HCT116 (cell line): Measurements from ENCODE around the gene ACTN4. TPM values are rescaled to one million over a fixed set of nuclear protein-coding genes. Genes with fewer than 3 reads are reported as not detected.

ENCODE experiments used
- ATAC-seq: fragments of 200-7000 bp; cut with Tn5 transposase; 2 replicates; pipeline ENCODE4 v1.9.1; 2020; ENCODE audit warnings: mild to moderate bottlenecking, moderate library complexity
- BruUV-seq: library from RNA; stranded (reverse); fragments of 400-500 nt; replicated peaks from 2 replicates; lab custom pipeline; 2021; lab: Mats Ljungman, UMichigan
- CTCF ChIA-PET: fragments of 300-600 bp; sonication (Branson Sonifier 250); formaldehyde crosslinking; loops from one replicate; lab custom pipeline; 2021; ENCODE audit warnings: antibody characterized with exemption; lab: Charles Lee
- POLR2A ChIA-PET: fragments of 300-600, 350-600 bp; sonication (Branson Sonifier 250); formaldehyde crosslinking; loops from one replicate; lab custom pipeline; 2021; ENCODE audit warnings: antibody characterized with exemption; lab: Charles Lee
- RAD21 ChIA-PET, 2 experiments: fragments of 300-600 bp; sonication (Branson Sonifier 250); formaldehyde crosslinking; loops; one replicate each; lab custom pipeline; 2023; ENCODE audit warnings: low total read pairs in 2 of 2; ENCODE audit not compliant: uncharacterized antibody in 2 of 2, unreplicated experiment in 2 of 2, low non-redundant PET in 1 of 2; lab: Charles Lee
- DNase-seq: peaks from one replicate; pipeline ENCODE4 v3.0.0-alpha.2; 2010; ENCODE audit warnings: low read depth, low spot score
- H2AFZ ChIP-seq: fragments of 200-600 bp; shearing (Covaris generic), sonication (generic); 2 replicates; pipeline ENCODE4 v1.6.1; 2017; ENCODE audit warnings: low read depth, mixed run types, mixed read lengths, antibody characterized with exemption, low read length; ENCODE audit not compliant: poor library complexity, severe bottlenecking
- H3K27ac ChIP-seq: 2 replicates; pipeline ENCODE4 v1.5.1; 2012; ENCODE audit warnings: low read depth, low read length
- H3K27me3 ChIP-seq: fragments of 200-600 bp; sonication (generic); 2 replicates; pipeline ENCODE4 v1.6.1; 2016; ENCODE audit warnings: mixed run types, low read length, mixed read lengths; ENCODE audit not compliant: insufficient read depth
- H3K36me3 ChIP-seq, 2 experiments: fragments of 200-500 bp in 1 of 2; fragments of 200-600 bp in 1 of 2; sonication (Bioruptor generic) in 1 of 2; sonication (generic) in 1 of 2; 2 replicates each; pipeline versions ENCODE4 v1.5.1 to v1.6.1; 2014 to 2016; ENCODE audit warnings: low read length in 2 of 2, inconsistent platforms in 1 of 2, mixed read lengths in 1 of 2, mixed run types in 1 of 2; ENCODE audit not compliant: insufficient read depth in 2 of 2, control insufficient read depth in 1 of 2
- H3K4me1 ChIP-seq, 2 experiments: fragments of 200-600 bp in 1 of 2; sonication (generic) in 1 of 2; 2 replicates each; pipeline versions ENCODE4 v1.5.1 to v1.6.1; 2012 to 2017; ENCODE audit warnings: low read length in 2 of 2, inconsistent platforms in 1 of 2, mild to moderate bottlenecking in 1 of 2, mixed read lengths in 1 of 2, mixed run types in 1 of 2, moderate library complexity in 1 of 2; ENCODE audit not compliant: insufficient read depth in 2 of 2, control insufficient read depth in 1 of 2
- H3K4me2 ChIP-seq: fragments of 200-600 bp; sonication (generic); 2 replicates; pipeline ENCODE4 v1.6.1; 2017; ENCODE audit warnings: mixed run types, low read length, mixed read lengths
- H3K4me3 ChIP-seq, 2 experiments: fragments of 200-600 bp in 1 of 2; sonication (generic) in 1 of 2; replicated peaks in 1 of 2; 2 replicates each; pipeline ENCODE4 v1.5.1; 2011 to 2016; ENCODE audit warnings: low read length in 2 of 2, control low read depth in 1 of 2, low read depth in 1 of 2, mild to moderate bottlenecking in 1 of 2, mixed read lengths in 1 of 2, mixed run types in 1 of 2
- H3K79me2 ChIP-seq: fragments of 200-600 bp; sonication (generic); 2 replicates; pipeline ENCODE4 v1.6.1; 2017; ENCODE audit warnings: mild to moderate bottlenecking, mixed run types, low read length, moderate library complexity, mixed read lengths; ENCODE audit not compliant: insufficient read depth
- H3K9ac ChIP-seq: fragments of 200-600 bp; sonication (generic); 2 replicates; pipeline ENCODE4 v1.6.1; 2016; ENCODE audit warnings: low read length, mixed read lengths
- H3K9me2 ChIP-seq: fragments of 200-600 bp; sonication (generic), shearing (Covaris generic); 2 replicates; pipeline ENCODE4 v1.6.1; 2017; ENCODE audit warnings: mixed run types, mild to moderate bottlenecking, moderate library complexity; ENCODE audit not compliant: insufficient read depth
- H3K9me3 ChIP-seq, 2 experiments: fragments of 200-500 bp in 1 of 2; fragments of 200-600 bp in 1 of 2; sonication (Bioruptor generic) in 1 of 2; sonication (generic) in 1 of 2; 2 replicates each; pipeline ENCODE4 v1.6.1; 2014 to 2017; ENCODE audit warnings: low read length in 2 of 2, mixed read lengths in 2 of 2, inconsistent platforms in 1 of 2, low read depth in 1 of 2, mild to moderate bottlenecking in 1 of 2, mixed run types in 1 of 2, moderate library complexity in 1 of 2; ENCODE audit not compliant: control insufficient read depth in 1 of 2, insufficient read depth in 1 of 2
- H4K20me1 ChIP-seq: fragments of 200-600 bp; sonication (generic), shearing (Covaris generic); 2 replicates; pipeline ENCODE4 v1.6.1; 2017; ENCODE audit warnings: mixed run types, mild to moderate bottlenecking, moderate library complexity; ENCODE audit not compliant: insufficient read depth
- ATF3 ChIP-seq: IDR thresholded peaks from 2 replicates; pipeline ENCODE4 v1.6.1; 2012
- CEBPB ChIP-seq: IDR thresholded peaks from 2 replicates; pipeline ENCODE4 v1.6.1; 2012; ENCODE audit warnings: low read depth
- CTCF ChIP-seq, 3 experiments: fragments of 200-600 bp in 1 of 3; sonication (generic) in 1 of 3; IDR thresholded peaks in 2 of 3; conservative IDR thresholded peaks in 1 of 3; 2 replicates each; pipeline ENCODE4 v1.5.1; 2012 to 2017; ENCODE audit warnings: low read depth in 2 of 3, low read length in 2 of 3, antibody characterized with exemption in 1 of 3, borderline replicate concordance in 1 of 3, control low read depth in 1 of 3, mild to moderate bottlenecking in 1 of 3, mixed read lengths in 1 of 3, mixed run types in 1 of 3, moderate library complexity in 1 of 3; ENCODE audit not compliant: insufficient read depth in 1 of 3
- ELF1 ChIP-seq: IDR thresholded peaks from 2 replicates; pipeline ENCODE4 v1.6.1; 2012; ENCODE audit warnings: low read depth, borderline replicate concordance
- JUND ChIP-seq: IDR thresholded peaks from 2 replicates; pipeline ENCODE4 v1.6.1; 2012
- MAX ChIP-seq: IDR thresholded peaks from 2 replicates; pipeline ENCODE4 v1.6.1; 2012
- POLR2A ChIP-seq: IDR thresholded peaks from 2 replicates; pipeline ENCODE4 v1.7.0; 2011; ENCODE audit warnings: borderline replicate concordance; ENCODE audit not compliant: insufficient read depth, insufficient read length; ENCODE audit errors: extremely low read depth
- POLR2AphosphoS5 ChIP-seq: IDR thresholded peaks from 2 replicates; pipeline ENCODE4 v1.6.1; 2011; ENCODE audit warnings: mild to moderate bottlenecking, low read depth, low read length, moderate library complexity
- RAD21 ChIP-seq: IDR thresholded peaks from 2 replicates; pipeline ENCODE4 v1.6.1; 2012; ENCODE audit warnings: low read depth, mild to moderate bottlenecking
- REST ChIP-seq: IDR thresholded peaks from 2 replicates; pipeline ENCODE4 v1.6.1; 2012; ENCODE audit warnings: low read depth
- SIN3A ChIP-seq: IDR thresholded peaks from 2 replicates; pipeline ENCODE4 v1.6.1; 2012; ENCODE audit warnings: low read depth
- SP1 ChIP-seq: IDR thresholded peaks from 2 replicates; pipeline ENCODE4 v1.6.1; 2012; ENCODE audit warnings: low read depth
- SRF ChIP-seq: IDR thresholded peaks from 2 replicates; pipeline ENCODE4 v1.6.1; 2012; ENCODE audit warnings: low read depth
- TCF7L2 ChIP-seq: IDR thresholded peaks from 2 replicates; pipeline ENCODE4 v1.7.0; 2011; ENCODE audit warnings: borderline replicate concordance, inconsistent platforms; ENCODE audit not compliant: insufficient read depth, insufficient read length; ENCODE audit errors: extremely low read depth
- YY1 ChIP-seq: IDR thresholded peaks from 2 replicates; pipeline ENCODE4 v1.6.1; 2011; ENCODE audit warnings: low read length, low read depth, moderate library complexity, mild to moderate bottlenecking; ENCODE audit not compliant: insufficient replicate concordance; ENCODE audit errors: extremely low read depth
- ZBTB33 ChIP-seq: IDR thresholded peaks from 2 replicates; pipeline ENCODE4 v1.6.1; 2011; ENCODE audit warnings: mild to moderate bottlenecking, low read length, moderate library complexity; ENCODE audit not compliant: insufficient replicate concordance; ENCODE audit errors: extremely low read depth
- ZFX ChIP-seq: fragments of 450-650 bp; IDR thresholded peaks from 2 replicates; pipeline ENCODE4 v1.6.1; 2017
- ZNF274 ChIP-seq: fragments of 200-500 bp; sonication (Bioruptor generic); IDR thresholded peaks from 2 replicates; pipeline ENCODE4 v1.6.1; 2014; ENCODE audit warnings: mild to moderate bottlenecking, low read depth, low read length, inconsistent platforms
- intact Hi-C: fragments of 100-400 bp; cut with micrococcal nuclease; formaldehyde crosslinking; loops from 2 replicates; pipeline ENCODE4 v1.10.0; 2022
- total RNA-seq: library from RNA; stranded (reverse); gene quantifications from one replicate; pipeline ENCODE4 v1.2.1, GENCODE V29; 2021; ENCODE audit not compliant: unreplicated experiment

The ACTN4 gene
- total RNA-seq, 1 experiment from 2014 or later, result 651 TPM

- H2AFZ ChIP-seq, result no peak overlapping the region
- H3K4me3 ChIP-seq, result no peak overlapping the region
- ChIA-PET RAD21 (no interaction called here), CTCF (no interaction called here), POLR2A (no interaction called here)
- H3K36me3 ChIP-seq, result peaks cover 62 to 88% of the 10 kb centered on the region in 2 experiments
- intact Hi-C loops, result no loop called here
- H3K9me2 ChIP-seq, result no peaks in the 10 kb centered on the region
- peaks cover 51% of the 10 kb centered on the region; the same call in 1 of the 2 replicates for H3K79me2 ChIP-seq
- H3K9ac ChIP-seq, result no peak overlapping the region
- no TSS peak for BruUV-seq
- H3K4me1 ChIP-seq, result no peaks in the 10 kb centered on the region
- no peak for TF ChIP-seq SP1
- TF ChIP-seq REST, result no peak
- TF ChIP-seq POLR2AphosphoS5, result no peak
- no peak for TF ChIP-seq JUND
- TF ChIP-seq POLR2A, result no peak
- no peak for TF ChIP-seq SRF
- no peak for TF ChIP-seq ZFX
- TF ChIP-seq ATF3, result no peak
- no peak for TF ChIP-seq ZNF274
- no peak for TF ChIP-seq ZBTB33
- TF ChIP-seq RAD21, result no peak
- TF ChIP-seq CEBPB, result no peak
- no peak for TF ChIP-seq ELF1
- no peak for TF ChIP-seq YY1
- TF ChIP-seq MAX, result no peak
- TF ChIP-seq CTCF (IDR thresholded peaks at IDR 0.05 in 2 of 3, conservative IDR thresholded peaks at IDR 0.05 in 1 of 3; ENCODE audit: borderline replicate concordance in 1 of 3, insufficient read depth in 1 of 3, low read depth in 2 of 3, low read length in 2 of 3), result no peak
- no peak for TF ChIP-seq SIN3A
- TF ChIP-seq TCF7L2, result no peak
- no peak overlapping the region for H3K4me2 ChIP-seq
- DNase-seq (no peak), ATAC-seq (no peak)
- H3K9me3 ChIP-seq, result no peaks in the 10 kb centered on the region
- no peaks in the 10 kb centered on the region for H3K27me3 ChIP-seq
- H3K27ac ChIP-seq, result no peak overlapping the region; the same call in 1 of the 2 replicates
- no peaks in the 10 kb centered on the region for H4K20me1 ChIP-seq
Observed at GRCh38 chr19:38708413-38709024, 61.1 kb downstream of the ACTN4 start.
